Measurements from ENCODE around the gene NCKAP5L.

- TF ChIP-seq CTCF (IDR thresholded peaks at IDR 0.05) (peak; percentile 50 to 77 (median 58)), POLR2A (IDR thresholded peaks at IDR 0.05) (no peak)
Observed at GRCh38 chr12:49777800-49778748, 50.1 kb downstream of the NCKAP5L start.

Measured in tibial nerve (tissue), 3 donors.